ENCODE data around the gene SST.
"Not testable (repeated sequence)": the region's sequence is repeated elsewhere in the genome, so short reads cannot be mapped to it uniquely, and the experiment has no call there.

Gene SST

GRCh38 chr3:187689984-187690383 lies 19.8 kb upstream of the SST start:
- peaks cover 21% of the 10 kb centered on the region for H3K9me3 Mint-ChIP-seq
- TF ChIP-seq, protein P1, sequence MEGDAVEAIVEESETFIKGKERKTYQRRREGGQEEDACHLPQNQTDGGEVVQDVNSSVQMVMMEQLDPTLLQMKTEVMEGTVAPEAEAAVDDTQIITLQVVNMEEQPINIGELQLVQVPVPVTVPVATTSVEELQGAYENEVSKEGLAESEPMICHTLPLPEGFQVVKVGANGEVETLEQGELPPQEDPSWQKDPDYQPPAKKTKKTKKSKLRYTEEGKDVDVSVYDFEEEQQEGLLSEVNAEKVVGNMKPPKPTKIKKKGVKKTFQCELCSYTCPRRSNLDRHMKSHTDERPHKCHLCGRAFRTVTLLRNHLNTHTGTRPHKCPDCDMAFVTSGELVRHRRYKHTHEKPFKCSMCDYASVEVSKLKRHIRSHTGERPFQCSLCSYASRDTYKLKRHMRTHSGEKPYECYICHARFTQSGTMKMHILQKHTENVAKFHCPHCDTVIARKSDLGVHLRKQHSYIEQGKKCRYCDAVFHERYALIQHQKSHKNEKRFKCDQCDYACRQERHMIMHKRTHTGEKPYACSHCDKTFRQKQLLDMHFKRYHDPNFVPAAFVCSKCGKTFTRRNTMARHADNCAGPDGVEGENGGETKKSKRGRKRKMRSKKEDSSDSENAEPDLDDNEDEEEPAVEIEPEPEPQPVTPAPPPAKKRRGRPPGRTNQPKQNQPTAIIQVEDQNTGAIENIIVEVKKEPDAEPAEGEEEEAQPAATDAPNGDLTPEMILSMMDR (IDR thresholded peaks at IDR 0.05) = no peak
- H3K36me3 Mint-ChIP-seq (ENCODE audit: low read depth) = no peaks in the 10 kb centered on the region
- H3K27ac Mint-ChIP-seq = no peak overlapping the region
- H3K27me3 Mint-ChIP-seq (ENCODE audit: low read depth, poor library complexity) = peaks cover 9% of the 10 kb centered on the region
- DNase-seq = no peak
- H3K4me3 Mint-ChIP-seq = no peak overlapping the region
- no peaks in the 10 kb centered on the region for H3K4me1 Mint-ChIP-seq

DNA sequence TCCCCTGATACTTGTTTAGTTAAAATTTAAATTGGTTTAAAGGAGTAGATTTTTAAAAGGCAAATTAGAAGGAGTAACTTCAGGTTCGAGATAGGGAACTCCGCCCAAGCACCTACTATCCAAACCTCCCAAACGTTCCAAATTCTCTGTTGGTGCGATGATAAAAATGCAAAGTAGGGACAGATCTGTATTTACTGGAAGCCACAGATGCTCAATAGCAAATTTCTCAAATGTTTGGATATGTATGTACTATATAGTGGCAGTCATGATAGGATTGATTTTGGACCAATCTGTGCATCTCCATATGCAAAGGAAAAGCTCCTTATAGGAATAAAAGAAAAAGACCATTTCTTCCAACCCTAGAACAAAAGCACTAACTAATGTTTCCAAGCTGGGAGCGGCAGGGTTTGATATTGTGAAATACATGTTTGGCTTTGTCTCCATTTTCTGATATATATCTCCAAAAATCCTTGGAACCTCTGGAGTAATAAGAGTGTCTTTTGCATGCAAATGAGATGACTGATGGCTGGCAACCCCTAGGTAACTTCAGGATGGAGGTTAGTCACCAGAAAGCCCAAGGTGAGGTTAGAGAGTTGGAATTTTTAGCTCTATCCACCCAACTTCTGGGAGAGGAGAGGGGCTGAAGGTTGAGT lies 16.6 kb upstream of the SST start:
- H3K9me3 Mint-ChIP-seq = peaks cover 25% of the 10 kb centered on the region
- DNase-seq = no peak
- no peak overlapping the region for H3K4me3 Mint-ChIP-seq
- TF ChIP-seq, protein P1 (IDR thresholded peaks at IDR 0.05) = no peak
- no peaks in the 10 kb centered on the region for H3K4me1 Mint-ChIP-seq
- no peak overlapping the region for H3K27ac Mint-ChIP-seq
- H3K27me3 Mint-ChIP-seq (ENCODE audit: low read depth, poor library complexity) = peaks cover 12% of the 10 kb centered on the region
- no peaks in the 10 kb centered on the region for H3K36me3 Mint-ChIP-seq (ENCODE audit: low read depth)

GRCh38 chr3:187685948-187686347 lies 15.8 kb upstream of the SST start:
- peaks cover 12% of the 10 kb centered on the region for H3K27me3 Mint-ChIP-seq (ENCODE audit: low read depth, poor library complexity)
- DNase-seq = no peak
- H3K4me1 Mint-ChIP-seq = no peaks in the 10 kb centered on the region
- H3K27ac Mint-ChIP-seq = no peak overlapping the region
- TF ChIP-seq, protein P1 (IDR thresholded peaks at IDR 0.05) = no peak
- H3K36me3 Mint-ChIP-seq (ENCODE audit: low read depth) = no peaks in the 10 kb centered on the region
- no peak overlapping the region for H3K4me3 Mint-ChIP-seq
- H3K9me3 Mint-ChIP-seq = peaks cover 25% of the 10 kb centered on the region

- H3K4me3 Mint-ChIP-seq = no peak overlapping the region
- DNase-seq = no peak
- no peaks in the 10 kb centered on the region for H3K4me1 Mint-ChIP-seq
- TF ChIP-seq, protein P1 (IDR thresholded peaks at IDR 0.05) = no peak
- no peak overlapping the region for H3K27ac Mint-ChIP-seq
- no peaks in the 10 kb centered on the region for H3K36me3 Mint-ChIP-seq (ENCODE audit: low read depth)
- peaks cover 25% of the 10 kb centered on the region for H3K9me3 Mint-ChIP-seq
- peaks cover 10% of the 10 kb centered on the region for H3K27me3 Mint-ChIP-seq (ENCODE audit: low read depth, poor library complexity)
Observed at GRCh38 chr3:187684880-187685279, 14.7 kb upstream of the SST start.

GRCh38 chr3:187684444-187684843 lies 14.2 kb upstream of the SST start:
- Mint-ChIP-seq H3K4me3 (no peak overlapping the region), H3K4me1 (peaks cover 4% of the 10 kb centered on the region), H3K27ac (no peak overlapping the region), H3K9me3 (peaks cover 25% of the 10 kb centered on the region), H3K27me3 (ENCODE audit: low read depth, poor library complexity) (peaks cover 6% of the 10 kb centered on the region), H3K36me3 (ENCODE audit: low read depth) (no peaks in the 10 kb centered on the region)
- TF ChIP-seq, protein P1 (IDR thresholded peaks at IDR 0.05) = no peak
- DNase-seq = no peak

DNA sequence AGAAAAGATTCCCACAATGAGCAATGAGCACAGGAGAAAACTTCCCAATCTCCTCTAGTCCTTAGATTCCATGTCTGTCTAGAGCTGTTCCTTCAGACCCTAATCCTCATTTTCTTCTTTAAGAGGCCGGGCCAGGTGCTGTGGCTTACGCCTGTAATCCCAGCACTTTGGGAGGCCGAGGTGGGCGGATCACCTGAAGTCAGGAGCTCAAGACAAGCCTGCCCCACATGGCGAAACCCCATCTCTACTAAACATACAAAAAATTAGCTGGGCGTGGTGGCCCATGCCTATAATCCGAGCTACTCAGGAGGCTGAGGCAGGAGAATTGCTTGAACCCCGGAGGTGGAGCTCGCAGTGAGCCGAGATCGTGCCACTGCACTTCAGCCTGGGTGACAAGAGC lies 11.6 kb upstream of the SST start:
- not testable (repeated sequence) for DNase-seq; H3K4me3 Mint-ChIP-seq; H3K36me3 Mint-ChIP-seq (ENCODE audit: low read depth); H3K27me3 Mint-ChIP-seq (ENCODE audit: low read depth, poor library complexity); H3K27ac Mint-ChIP-seq
- H3K4me1 Mint-ChIP-seq = peaks cover 11% of the 10 kb centered on the region
- H3K9me3 Mint-ChIP-seq = peaks cover 18% of the 10 kb centered on the region
